ENCODE data around the gene RTEL1. TPM values are rescaled to one million over a fixed set of nuclear protein-coding genes. Genes with fewer than 3 reads are reported as not detected.
A peak's percentile ranks its signal among the peaks of the same experiment; 100 is the strongest.

Gene RTEL1
- polyA plus RNA-seq, 3 donors = 13.8 to 22.2 (median 18.2) TPM

DNA sequence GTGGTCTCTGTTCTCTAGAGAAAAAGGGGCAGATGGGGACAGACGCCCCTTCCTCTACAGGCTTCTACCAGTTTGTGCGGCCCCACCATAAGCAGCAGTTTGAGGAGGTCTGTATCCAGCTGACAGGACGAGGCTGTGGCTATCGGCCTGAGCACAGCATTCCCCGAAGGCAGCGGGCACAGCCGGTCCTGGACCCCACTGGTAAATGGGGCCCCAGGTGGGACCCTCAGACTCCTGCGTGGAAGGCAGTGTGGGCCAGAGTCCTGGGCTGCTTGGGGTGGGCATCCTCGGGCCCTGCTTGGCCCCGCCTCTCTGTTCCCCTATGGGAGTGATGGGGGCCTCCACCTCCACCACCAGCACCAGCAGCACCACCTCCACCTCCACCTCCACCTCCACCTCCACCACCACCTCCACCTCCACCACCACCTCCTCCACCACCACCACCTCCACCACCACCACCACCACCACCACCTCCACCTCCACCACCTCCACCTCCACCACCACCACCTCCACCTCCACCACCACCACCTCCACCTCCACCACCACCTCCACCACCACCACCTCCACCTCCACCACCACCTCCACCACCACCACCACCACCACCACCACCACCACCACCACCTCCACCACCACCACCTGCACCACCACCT is 35.1 kb downstream of the RTEL1 start:
- DNase-seq (ENCODE audit: extremely low read depth in 1 of 11, low read depth in 9 of 11, low spot score in 4 of 11) = no peak

DNA sequence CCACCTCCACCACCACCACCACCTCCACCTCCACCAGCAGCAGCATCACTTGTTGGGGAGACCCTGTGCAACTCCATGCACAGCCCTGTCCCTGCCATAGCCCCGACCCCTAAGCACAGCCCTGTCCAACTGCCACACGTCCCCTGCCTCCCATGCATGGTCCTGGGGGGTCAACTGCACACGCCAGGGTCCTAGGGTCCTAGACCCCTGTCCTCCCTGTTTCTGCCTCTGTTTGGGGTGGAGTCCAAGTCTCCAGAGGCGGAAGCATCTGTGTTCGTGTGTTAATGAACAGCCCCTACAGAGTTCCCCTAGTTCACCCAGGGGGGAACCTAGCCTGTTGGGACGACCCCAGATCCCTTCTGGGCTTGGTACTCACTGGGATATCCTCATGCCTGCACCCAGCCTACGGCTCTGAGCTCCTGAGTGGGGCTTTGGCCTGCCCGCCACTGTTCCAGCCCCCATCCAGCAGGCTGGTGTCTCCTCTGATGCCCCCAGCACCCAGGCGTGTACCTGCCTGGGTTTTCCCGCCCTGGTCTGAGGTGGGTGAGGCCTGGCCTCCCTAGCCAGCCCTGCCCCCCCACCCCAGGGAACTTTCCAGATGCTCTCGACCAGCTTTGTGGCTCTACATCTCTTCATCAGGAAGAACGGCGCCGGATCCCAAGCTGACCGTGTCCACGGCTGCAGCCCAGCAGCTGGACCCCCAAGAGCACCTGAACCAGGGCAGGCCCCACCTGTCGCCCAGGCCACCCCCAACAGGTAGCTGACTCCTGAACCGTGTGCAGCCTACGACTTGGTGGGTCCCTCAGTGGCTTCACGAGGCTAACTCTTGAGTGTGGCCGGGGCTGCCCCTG is 35.8 kb downstream of the RTEL1 start:
- no peak for DNase-seq (ENCODE audit: extremely low read depth in 1 of 11, low read depth in 9 of 11, low spot score in 4 of 11)

DNA sequence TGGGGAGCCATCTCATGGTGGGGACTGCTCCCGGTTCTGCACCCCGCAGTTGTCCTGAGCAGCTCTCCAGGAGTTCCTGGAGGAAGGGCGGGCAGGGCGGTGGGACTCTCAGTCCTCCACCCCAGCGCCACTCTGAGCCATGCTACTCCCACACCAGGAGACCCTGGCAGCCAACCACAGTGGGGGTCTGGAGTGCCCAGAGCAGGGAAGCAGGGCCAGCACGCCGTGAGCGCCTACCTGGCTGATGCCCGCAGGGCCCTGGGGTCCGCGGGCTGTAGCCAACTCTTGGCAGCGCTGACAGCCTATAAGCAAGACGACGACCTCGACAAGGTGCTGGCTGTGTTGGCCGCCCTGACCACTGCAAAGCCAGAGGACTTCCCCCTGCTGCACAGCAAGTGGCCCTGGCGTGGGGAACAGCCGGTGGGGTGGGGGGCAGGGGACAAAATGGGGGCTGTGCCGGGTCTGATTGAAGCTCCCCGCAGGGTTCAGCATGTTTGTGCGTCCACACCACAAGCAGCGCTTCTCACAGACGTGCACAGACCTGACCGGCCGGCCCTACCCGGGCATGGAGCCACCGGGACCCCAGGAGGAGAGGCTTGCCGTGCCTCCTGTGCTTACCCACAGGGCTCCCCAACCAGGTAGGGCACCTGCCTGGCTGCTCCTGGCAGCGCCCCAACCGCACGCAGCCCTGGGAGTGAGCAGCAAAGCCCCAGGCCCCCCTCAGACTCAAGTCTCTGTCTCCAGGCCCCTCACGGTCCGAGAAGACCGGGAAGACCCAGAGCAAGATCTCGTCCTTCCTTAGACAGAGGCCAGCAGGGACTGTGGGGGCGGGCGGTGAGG is 36.7 kb downstream of the RTEL1 start:
- DNase-seq (ENCODE audit: extremely low read depth in 1 of 11, low read depth in 9 of 11, low spot score in 4 of 11) = no peak

DNA sequence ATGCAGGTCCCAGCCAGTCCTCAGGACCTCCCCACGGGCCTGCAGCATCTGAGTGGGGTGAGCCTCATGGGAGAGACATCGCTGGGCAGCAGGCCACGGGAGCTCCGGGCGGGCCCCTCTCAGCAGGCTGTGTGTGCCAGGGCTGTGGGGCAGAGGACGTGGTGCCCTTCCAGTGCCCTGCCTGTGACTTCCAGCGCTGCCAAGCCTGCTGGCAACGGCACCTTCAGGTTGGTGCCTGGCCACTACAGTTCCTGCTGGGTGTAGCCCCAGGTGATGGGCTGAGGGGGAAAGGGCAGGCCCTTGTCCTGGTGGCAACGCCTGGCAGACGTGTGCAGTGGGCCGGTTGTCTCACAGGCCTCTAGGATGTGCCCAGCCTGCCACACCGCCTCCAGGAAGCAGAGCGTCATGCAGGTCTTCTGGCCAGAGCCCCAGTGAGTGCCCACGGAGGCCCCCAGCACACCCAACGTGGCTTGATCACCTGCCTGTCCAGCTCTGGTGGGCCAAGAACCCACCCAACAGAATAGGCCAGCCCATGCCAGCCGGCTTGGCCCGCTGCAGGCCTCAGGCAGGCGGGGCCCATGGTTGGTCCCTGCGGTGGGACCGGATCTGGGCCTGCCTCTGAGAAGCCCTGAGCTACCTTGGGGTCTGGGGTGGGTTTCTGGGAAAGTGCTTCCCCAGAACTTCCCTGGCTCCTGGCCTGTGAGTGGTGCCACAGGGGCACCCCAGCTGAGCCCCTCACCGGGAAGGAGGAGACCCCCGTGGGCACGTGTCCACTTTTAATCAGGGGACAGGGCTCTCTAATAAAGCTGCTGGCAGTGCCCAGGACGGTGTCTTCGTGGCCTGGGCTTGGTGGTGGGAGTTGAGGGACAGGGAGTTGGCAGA is 37.6 kb downstream of the RTEL1 start:
- no peak for DNase-seq (ENCODE audit: extremely low read depth in 1 of 11, low read depth in 9 of 11, low spot score in 4 of 11)

DNA sequence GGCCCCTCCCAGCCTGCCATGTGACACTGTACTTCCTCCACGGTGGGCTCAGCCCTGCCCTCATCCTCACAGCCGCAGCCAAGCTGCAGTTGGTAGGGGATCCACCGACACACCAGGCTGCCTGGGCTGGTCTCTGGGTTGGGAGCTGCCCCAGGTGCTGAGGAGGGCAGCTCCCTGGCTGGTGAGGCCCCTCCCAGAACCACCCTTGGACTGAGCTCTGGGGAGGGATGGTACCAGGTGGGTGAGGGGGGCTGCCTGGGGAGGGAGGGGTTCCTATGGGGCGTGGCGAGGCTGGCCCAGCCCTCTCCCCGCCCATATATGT is 38.2 kb downstream of the RTEL1 start:
- DNase-seq (ENCODE audit: extremely low read depth in 1 of 11, low read depth in 9 of 11, low spot score in 4 of 11) = peak in 3 of 11 donors; percentile 37 to 43 (median 41)

DNA sequence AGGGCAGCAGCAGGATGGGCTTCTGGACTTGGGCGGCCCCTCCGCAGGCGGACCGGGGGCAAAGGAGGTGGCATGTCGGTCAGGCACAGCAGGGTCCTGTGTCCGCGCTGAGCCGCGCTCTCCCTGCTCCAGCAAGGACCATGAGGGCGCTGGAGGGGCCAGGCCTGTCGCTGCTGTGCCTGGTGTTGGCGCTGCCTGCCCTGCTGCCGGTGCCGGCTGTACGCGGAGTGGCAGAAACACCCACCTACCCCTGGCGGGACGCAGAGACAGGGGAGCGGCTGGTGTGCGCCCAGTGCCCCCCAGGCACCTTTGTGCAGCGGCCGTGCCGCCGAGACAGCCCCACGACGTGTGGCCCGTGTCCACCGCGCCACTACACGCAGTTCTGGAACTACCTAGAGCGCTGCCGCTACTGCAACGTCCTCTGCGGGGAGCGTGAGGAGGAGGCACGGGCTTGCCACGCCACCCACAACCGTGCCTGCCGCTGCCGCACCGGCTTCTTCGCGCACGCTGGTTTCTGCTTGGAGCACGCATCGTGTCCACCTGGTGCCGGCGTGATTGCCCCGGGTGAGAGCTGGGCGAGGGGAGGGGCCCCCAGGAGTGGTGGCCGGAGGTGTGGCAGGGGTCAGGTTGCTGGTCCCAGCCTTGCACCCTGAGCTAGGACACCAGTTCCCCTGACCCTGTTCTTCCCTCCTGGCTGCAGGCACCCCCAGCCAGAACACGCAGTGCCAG is 38.7 kb downstream of the RTEL1 start, which contains the start of gene TNFRSF6B:
Gene TNFRSF6B (plus strand): TSS at position 25 of the 729 bp plus-strand sequence. CDS start 116 bp downstream, at position 141.
- no peak for DNase-seq (ENCODE audit: extremely low read depth in 1 of 11, low read depth in 9 of 11, low spot score in 4 of 11)

DNA sequence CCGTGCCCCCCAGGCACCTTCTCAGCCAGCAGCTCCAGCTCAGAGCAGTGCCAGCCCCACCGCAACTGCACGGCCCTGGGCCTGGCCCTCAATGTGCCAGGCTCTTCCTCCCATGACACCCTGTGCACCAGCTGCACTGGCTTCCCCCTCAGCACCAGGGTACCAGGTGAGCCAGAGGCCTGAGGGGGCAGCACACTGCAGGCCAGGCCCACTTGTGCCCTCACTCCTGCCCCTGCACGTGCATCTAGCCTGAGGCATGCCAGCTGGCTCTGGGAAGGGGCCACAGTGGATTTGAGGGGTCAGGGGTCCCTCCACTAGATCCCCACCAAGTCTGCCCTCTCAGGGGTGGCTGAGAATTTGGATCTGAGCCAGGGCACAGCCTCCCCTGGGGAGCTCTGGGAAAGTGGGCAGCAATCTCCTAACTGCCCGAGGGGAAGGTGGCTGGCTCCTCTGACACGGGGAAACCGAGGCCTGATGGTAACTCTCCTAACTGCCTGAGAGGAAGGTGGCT is 39.3 kb downstream of the RTEL1 start:
- no peak for DNase-seq (ENCODE audit: extremely low read depth in 1 of 11, low read depth in 9 of 11, low spot score in 4 of 11)

DNA sequence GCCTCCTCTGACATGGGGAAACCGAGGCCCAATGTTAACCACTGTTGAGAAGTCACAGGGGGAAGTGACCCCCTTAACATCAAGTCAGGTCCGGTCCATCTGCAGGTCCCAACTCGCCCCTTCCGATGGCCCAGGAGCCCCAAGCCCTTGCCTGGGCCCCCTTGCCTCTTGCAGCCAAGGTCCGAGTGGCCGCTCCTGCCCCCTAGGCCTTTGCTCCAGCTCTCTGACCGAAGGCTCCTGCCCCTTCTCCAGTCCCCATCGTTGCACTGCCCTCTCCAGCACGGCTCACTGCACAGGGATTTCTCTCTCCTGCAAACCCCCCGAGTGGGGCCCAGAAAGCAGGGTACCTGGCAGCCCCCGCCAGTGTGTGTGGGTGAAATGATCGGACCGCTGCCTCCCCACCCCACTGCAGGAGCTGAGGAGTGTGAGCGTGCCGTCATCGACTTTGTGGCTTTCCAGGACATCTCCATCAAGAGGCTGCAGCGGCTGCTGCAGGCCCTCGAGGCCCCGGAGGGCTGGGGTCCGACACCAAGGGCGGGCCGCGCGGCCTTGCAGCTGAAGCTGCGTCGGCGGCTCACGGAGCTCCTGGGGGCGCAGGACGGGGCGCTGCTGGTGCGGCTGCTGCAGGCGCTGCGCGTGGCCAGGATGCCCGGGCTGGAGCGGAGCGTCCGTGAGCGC is 39.9 kb downstream of the RTEL1 start:
- no peak for DNase-seq (ENCODE audit: extremely low read depth in 1 of 11, low read depth in 9 of 11, low spot score in 4 of 11)

DNA sequence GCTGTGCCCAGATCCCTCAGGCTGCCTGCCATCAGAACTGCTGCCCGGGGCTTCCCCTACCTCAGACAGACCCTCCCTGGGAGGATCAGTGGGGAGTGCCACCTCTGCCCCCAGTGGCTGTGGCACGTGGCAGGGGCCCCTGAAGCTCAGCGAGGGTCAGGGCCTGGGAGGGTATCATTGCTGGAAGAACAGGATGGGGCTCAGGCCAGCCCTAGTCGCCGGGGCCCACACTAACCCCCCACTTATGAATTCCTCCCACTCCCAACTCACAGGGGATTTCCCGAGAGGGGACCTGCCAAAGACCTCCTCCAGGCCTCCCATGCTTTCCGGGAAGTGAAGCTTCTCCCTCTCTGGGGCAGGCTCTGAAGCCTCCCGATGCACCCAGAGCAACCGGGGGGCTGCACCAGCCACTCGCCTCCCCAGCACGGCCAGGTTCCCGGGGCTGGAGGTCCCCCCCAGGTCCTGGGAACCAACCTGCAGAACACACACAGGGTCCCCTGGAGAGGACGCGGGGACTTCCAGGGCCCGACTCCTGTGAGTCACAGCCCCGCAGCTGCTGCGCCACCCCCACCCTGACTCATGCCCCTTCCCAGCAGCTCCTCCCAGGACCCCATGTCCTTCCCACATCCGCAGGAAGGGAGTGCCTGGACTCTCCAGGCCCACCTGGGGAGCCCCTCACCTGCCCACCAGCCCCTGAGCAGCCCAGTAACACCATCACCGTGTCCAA is 40.8 kb downstream of the RTEL1 start:
- DNase-seq (ENCODE audit: extremely low read depth in 1 of 11, low read depth in 9 of 11, low spot score in 4 of 11) = no peak

DNA sequence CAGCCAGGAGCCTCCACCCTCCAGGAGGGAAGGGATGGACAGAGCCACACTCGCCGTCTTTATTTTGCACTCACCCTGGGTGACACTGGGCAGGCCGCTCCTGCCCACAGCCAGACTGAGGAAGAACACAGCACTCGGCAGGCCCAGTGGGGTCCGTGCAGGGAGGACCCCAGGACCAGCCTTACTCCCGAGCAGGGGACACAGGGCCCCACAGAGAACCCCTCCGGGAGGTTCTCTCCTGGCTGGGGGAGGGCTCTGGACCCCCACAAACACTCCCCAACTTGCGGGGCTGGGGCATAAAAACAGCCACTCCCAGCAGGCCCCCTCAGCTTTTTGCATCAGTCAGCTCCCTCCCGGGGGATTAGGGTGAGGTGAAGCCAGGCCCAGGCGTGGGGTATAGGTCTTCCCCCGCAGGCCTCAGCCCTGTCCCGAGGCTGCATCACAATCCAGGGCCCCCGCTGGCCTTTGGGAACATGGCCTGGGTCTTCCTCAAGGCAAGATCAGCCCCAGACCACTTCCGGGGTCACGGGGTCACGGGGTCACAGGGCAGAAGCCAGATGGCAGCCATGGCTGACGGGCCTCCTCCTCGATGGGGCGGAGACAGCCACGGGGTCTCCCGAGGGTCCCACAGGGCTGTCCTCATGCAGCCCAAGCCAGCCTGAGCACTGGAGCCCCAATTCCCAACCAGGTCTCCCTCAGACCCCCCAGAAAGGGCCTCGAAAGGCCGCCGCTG is 41.5 kb downstream of the RTEL1 start:
- DNase-seq (ENCODE audit: extremely low read depth in 1 of 11, low read depth in 9 of 11, low spot score in 4 of 11) = no peak

DNA sequence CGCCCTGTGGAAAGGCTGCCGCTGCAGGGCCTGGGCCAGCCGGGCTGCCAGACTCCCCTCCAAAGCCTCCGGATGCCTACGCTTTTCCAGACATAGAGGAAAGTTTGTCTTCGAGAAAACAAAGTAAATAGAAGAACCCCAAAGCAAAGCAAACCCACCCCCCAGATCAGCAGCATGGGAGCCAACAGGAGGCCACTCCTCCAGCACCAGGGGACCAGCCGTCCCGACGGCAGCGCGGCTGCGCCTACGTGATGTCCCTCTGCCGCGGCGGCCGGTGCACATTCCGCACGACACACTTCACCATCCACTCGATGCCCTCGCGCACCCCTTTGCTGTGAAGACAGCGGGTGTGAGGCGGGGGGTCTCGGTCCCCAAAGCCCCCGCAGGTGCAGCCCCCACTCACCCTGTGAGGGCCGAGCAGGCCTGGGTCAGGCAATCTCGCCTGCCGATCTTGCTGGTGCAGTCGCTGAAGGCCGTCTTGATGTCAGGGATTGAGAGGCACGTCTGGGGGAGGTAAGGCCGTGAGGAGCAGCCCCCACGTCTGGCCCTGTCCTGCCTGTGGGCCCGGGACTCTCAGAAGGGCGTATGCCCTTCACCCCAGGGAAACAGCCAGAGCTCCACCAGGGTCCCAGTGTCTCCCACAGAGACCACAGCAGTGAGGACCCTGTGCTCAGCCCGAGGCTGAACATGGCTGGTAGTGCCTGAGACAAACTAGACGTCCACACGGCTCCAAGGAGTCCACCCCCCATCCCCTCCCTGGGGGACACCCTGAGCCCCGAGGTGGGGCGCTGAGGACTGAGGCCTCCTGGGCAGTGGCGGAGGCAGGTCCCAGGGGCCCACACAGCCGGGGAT is 42.3 kb downstream of the RTEL1 start:
- DNase-seq (ENCODE audit: extremely low read depth in 1 of 11, low read depth in 9 of 11, low spot score in 4 of 11) = no peak

DNA sequence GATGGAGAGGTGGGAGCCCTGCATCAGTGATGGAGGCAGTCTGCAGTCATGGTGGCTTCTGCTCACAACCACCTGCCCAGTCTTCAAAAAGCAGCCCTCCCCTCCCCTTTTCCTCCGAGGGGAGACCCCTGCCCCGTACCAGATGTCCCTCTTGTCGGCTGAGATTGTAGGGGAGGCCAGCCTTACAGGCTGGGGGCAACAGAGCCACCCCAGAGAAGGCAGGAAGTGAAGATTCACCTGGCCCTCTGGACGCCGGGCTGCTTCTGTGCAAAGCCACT is 42.9 kb downstream of the RTEL1 start:
- no peak for DNase-seq (ENCODE audit: extremely low read depth in 1 of 11, low read depth in 9 of 11, low spot score in 4 of 11)

DNA sequence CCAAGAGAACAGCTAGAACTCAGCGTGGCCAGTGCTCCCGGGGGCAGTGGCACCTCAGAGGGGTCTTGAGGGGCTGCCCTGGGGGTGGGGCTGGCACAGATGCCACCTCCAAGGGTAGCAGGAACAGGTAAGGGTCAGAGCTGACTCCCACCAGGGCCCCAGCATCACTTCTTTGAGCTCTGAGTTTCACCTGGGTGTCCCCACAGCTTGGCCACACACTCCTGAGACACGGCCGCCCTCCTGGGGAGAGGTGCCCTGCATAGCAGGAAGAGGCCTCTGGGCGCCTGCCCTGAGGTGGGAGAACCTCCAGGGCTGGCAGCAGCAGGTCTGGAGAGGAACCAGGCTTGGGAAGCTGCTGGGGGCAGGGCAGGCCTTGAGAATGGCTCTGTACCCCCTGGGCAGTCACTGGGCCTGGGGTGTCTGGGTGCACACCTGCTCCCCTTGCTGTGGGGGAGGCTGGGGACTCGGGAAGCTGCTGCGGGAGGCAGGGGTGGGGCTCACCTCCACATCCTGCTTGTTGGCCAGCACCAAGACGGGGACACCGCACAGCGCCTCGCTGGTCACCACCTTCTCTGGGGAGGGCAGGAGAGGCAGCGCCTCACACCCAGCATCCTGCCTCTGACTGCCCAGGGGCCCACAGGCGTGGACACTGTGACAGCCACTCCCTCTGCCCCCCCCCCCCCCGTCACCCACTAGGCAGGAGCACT is 43.4 kb downstream of the RTEL1 start:
- DNase-seq (ENCODE audit: extremely low read depth in 1 of 11, low read depth in 9 of 11, low spot score in 4 of 11) = no peak

DNA sequence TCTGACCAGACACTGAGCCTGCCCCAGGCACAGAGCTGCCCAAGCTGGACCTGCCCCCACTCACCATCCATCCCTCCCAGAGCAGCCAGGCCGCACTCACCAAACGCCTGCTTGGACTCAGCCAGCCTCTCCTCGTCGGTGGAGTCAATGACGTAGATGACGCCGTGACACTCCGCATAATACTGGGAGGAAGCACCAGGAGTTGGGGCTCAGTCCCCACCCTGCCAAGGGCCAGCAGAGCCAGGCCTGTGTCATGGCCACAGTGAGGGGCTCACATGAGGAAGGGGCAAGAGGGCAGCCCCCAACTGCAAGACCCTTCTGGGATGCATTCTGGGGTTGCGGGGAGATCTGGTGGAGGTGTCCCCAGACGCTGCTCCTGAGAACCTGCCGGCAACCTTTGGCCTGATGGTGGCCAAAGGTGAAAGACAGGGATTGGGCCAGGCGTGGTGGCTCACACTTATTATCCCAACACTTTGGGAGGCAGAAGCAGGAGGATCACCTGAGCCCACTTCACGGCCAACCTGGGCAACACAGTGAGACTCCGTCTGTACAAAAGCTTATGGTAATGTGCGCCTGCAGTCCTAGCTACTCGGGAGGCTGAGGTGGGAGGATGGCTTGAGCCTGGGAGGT is 44.0 kb downstream of the RTEL1 start:
- no peak for DNase-seq (ENCODE audit: extremely low read depth in 1 of 11, low read depth in 9 of 11, low spot score in 4 of 11)

Measured in renal cortex interstitium (tissue), 11 donors.